Skin of body (tissue), 2 donors: ENCODE measurements around the gene B4GALNT2. TPM values are rescaled to one million over a fixed set of nuclear protein-coding genes. Genes with fewer than 3 reads are reported as not detected.
A peak's percentile ranks its signal among the peaks of the same experiment; 100 is the strongest.

Experiments
- DNase-seq: peaks from one replicate; lab custom pipeline; 2025; lab: John Stamatoyannopoulos, UW
- total RNA-seq: library from RNA; depleted of rRNA; stranded (reverse); fragments of >200 nt; gene quantifications from one replicate; pipeline ENCODE4 v1.2.3, GENCODE V29; 2014

The B4GALNT2 gene
- total RNA-seq, 1 donor from 2014 or later, result 1.3 TPM

- peak; percentile 26 for DNase-seq
Observed at GRCh38 chr17:49210158-49211029, 77.8 kb downstream of the B4GALNT2 start, which contains the start of the genes ABI3 and GNGT2. Gene ABI3 (plus strand): TSS chr17:49210707. CDS start chr17:49210725, 18 bp downstream. Gene GNGT2 (minus strand): TSS chr17:49210574. CDS start chr17:49207422, 3,152 bp downstream.

- no peak for DNase-seq
Observed at GRCh38 chr17:49213399-49213798, 80.8 kb downstream of the B4GALNT2 start.

- DNase-seq, result no peak
Observed at GRCh38 chr17:49213847-49214246, 81.3 kb downstream of the B4GALNT2 start.

- DNase-seq, result no peak
Observed at GRCh38 chr17:49214676-49215360, 82.2 kb downstream of the B4GALNT2 start.

- no peak for DNase-seq
Observed at GRCh38 chr17:49216482-49216881, 83.9 kb downstream of the B4GALNT2 start.

GRCh38 chr17:49216953-49217650 is 84.5 kb downstream of the B4GALNT2 start:
- DNase-seq, result no peak

- DNase-seq, result no peak
Observed at GRCh38 chr17:49217651-49218413, 85.3 kb downstream of the B4GALNT2 start.

- DNase-seq, result no peak
Observed at GRCh38 chr17:49218941-49219913, 86.7 kb downstream of the B4GALNT2 start.

- no peak for DNase-seq
Observed at GRCh38 chr17:49219987-49220386, 87.4 kb downstream of the B4GALNT2 start.

- no peak for DNase-seq
Observed at GRCh38 chr17:49223168-49223516, 90.6 kb downstream of the B4GALNT2 start.

GRCh38 chr17:49223517-49224197 is 91.1 kb downstream of the B4GALNT2 start:
- no peak for DNase-seq

- DNase-seq, result no peak
Observed at GRCh38 chr17:49224198-49224996, 91.8 kb downstream of the B4GALNT2 start.

GRCh38 chr17:49224997-49225337 is 92.4 kb downstream of the B4GALNT2 start:
- no peak for DNase-seq

- DNase-seq, result no peak
Observed at GRCh38 chr17:49225554-49226236, 93.1 kb downstream of the B4GALNT2 start.
